ENCODE data around the gene DUSP10. TPM values are rescaled to one million over a fixed set of nuclear protein-coding genes. Genes with fewer than 3 reads are reported as not detected.

DUSP10 gene
- total and polyA plus RNA-seq, 7 donors, result 2.5 to 19.9 (median 11.4) TPM

- peaks cover 0 to 80% (median 51%) of the 10 kb centered on the region in 4 donors for H3K4me1 ChIP-seq
- no peak for TF ChIP-seq POLR2A (IDR thresholded peaks at IDR 0.05)
- TF ChIP-seq POLR2AphosphoS5 (IDR thresholded peaks at IDR 0.05), result no peak
- TF ChIP-seq EP300 (IDR thresholded peaks at IDR 0.05), result no peak
- no peak for TF ChIP-seq CTCF (IDR thresholded peaks at IDR 0.05)
- WGBS, 2 donors, result 94% methylated on average over 3 of the region's 3 CpGs
Observed at GRCh38 chr1:221727146-221728036, 14.5 kb downstream of the DUSP10 start.

GRCh38 chr1:221725735-221726672 lies 15.9 kb downstream of the DUSP10 start:
- Histone ChIP-seq H3K36me3 (no peaks in the 10 kb centered on the region), H3K4me1 (peaks cover 0 to 90% (median 58%) of the 10 kb centered on the region in 4 donors), H3K27me3 (no peaks in the 10 kb centered on the region), H3K9me3 (no peaks in the 10 kb centered on the region), H3K27ac (peak overlapping the region; percentile 65 to 78 (median 69)), H3K4me3 (peak overlapping the region in 1 of 4 donors; percentile 2)
- no peak for DNase-seq
- 40 to 42% methylated on average over 3 of the region's 3 CpGs for WGBS, 2 donors
- intact Hi-C loops (cut with DNase I), result no loop called here
- TF ChIP-seq EP300 (IDR thresholded peaks at IDR 0.05) (no peak), POLR2AphosphoS5 (IDR thresholded peaks at IDR 0.05) (peak in 3 of 4 donors; percentile 13 to 39 (median 37))

More at GRCh38 chr1:221727146-221728036, 14.5 kb downstream of the DUSP10 start:
- intact Hi-C loops (cut with DNase I), result no loop called here
- peak overlapping the region; percentile 65 to 78 (median 69) for H3K27ac ChIP-seq
- H3K36me3 ChIP-seq, result no peaks in the 10 kb centered on the region
- H3K4me3 ChIP-seq, result no peak overlapping the region
- no peak for DNase-seq
- no peaks in the 10 kb centered on the region for H3K27me3 ChIP-seq
- no peaks in the 10 kb centered on the region for H3K9me3 ChIP-seq

GRCh38 chr1:221724931-221725605 lies 16.8 kb downstream of the DUSP10 start:
- H3K27ac ChIP-seq, result peak overlapping the region; percentile 65 to 78 (median 69)
- WGBS, 2 donors, result 90% methylated on average over 4 of the region's 4 CpGs
- H3K9me3 ChIP-seq, result no peaks in the 10 kb centered on the region
- no peak for DNase-seq
- no peaks in the 10 kb centered on the region for H3K27me3 ChIP-seq
- H3K4me3 ChIP-seq, result no peak overlapping the region
- H3K36me3 ChIP-seq, result no peaks in the 10 kb centered on the region
- no peak for TF ChIP-seq CTCF (IDR thresholded peaks at IDR 0.05)
- TF ChIP-seq POLR2A (IDR thresholded peaks at IDR 0.05), result no peak
- TF ChIP-seq POLR2AphosphoS5 (IDR thresholded peaks at IDR 0.05), result no peak
- peaks cover 0 to 89% (median 61%) of the 10 kb centered on the region in 4 donors for H3K4me1 ChIP-seq
- intact Hi-C loops (cut with DNase I), result no loop called here

- DNase-seq, result no peak
- H3K4me3 ChIP-seq, result no peak overlapping the region
- H3K9me3 ChIP-seq, result no peaks in the 10 kb centered on the region
- intact Hi-C loops (cut with DNase I), result no loop called here
- TF ChIP-seq POLR2A (IDR thresholded peaks at IDR 0.05) (no peak), POLR2AphosphoS5 (IDR thresholded peaks at IDR 0.05) (no peak), CTCF (IDR thresholded peaks at IDR 0.05) (no peak), EP300 (IDR thresholded peaks at IDR 0.05) (no peak)
- no peaks in the 10 kb centered on the region for H3K36me3 ChIP-seq
- 92% methylated on average over 3 of the region's 3 CpGs for WGBS, 2 donors
- peaks cover 0 to 89% (median 62%) of the 10 kb centered on the region in 4 donors for H3K4me1 ChIP-seq
- peak overlapping the region in 2 of 4 donors; percentile 71 to 78 for H3K27ac ChIP-seq
- no peaks in the 10 kb centered on the region for H3K27me3 ChIP-seq
Observed at GRCh38 chr1:221723848-221724236, 18.0 kb downstream of the DUSP10 start.
